Stomach (tissue), 9 donors: ENCODE data around the gene NR2F6. TPM values are rescaled to one million over a fixed set of nuclear protein-coding genes. Genes with fewer than 3 reads are reported as not detected.

Experiments
- DNase-seq, 2 donors: peaks; one replicate each; pipeline versions ENCODE4 v3.0.0 to v3.0.0-alpha.2; 2013 to 2019
- H3K27ac ChIP-seq, 5 donors: fragments of 200-600 bp in 4 of 5; sonication (generic) in 4 of 5; one replicate each; pipeline ENCODE4 v1.5.1; 2013 to 2019; ENCODE audit warnings: mild to moderate bottlenecking in 1 of 5, moderate library complexity in 1 of 5
- H3K27me3 ChIP-seq, 3 donors: fragments of 200-600 bp; sonication (generic); one replicate each; pipeline ENCODE4 v1.5.1; 2017 to 2019; ENCODE audit warnings: mixed run types in 1 of 3
- H3K36me3 ChIP-seq, 4 donors: fragments of 200-600 bp; sonication (generic); 1 replicate in 3 of 4; 2 replicates in 1 of 4; pipeline ENCODE4 v1.5.1; 2016 to 2019
- H3K4me1 ChIP-seq, 4 donors: fragments of 200-600 bp; sonication (generic); one replicate each; pipeline ENCODE4 v1.5.1; 2016 to 2019
- H3K4me3 ChIP-seq, 4 donors: fragments of 200-600 bp; sonication (generic) in 3 of 4; one replicate each; pipeline ENCODE4 v1.5.1; 2016 to 2019; ENCODE audit warnings: mild to moderate bottlenecking in 1 of 4
- H3K9me3 ChIP-seq, 4 donors: fragments of 200-600 bp; sonication (generic); one replicate each; pipeline ENCODE4 v1.5.1; 2016 to 2019
- EP300 ChIP-seq: sonication (generic); formaldehyde crosslinking; IDR thresholded peaks from one replicate; pipeline ENCODE4 v1.6.1; 2017; ENCODE audit warnings: antibody characterized with exemption
- POLR2A ChIP-seq, 4 donors: fragments of 450-650 bp; IDR thresholded peaks; one replicate each; pipeline ENCODE4 v1.6.1; 2016; ENCODE audit warnings: antibody characterized with exemption in 4 of 4, control low read depth in 2 of 4, mild to moderate bottlenecking in 1 of 4, moderate library complexity in 1 of 4
- POLR2AphosphoS5 ChIP-seq, 3 donors: sonication (generic); formaldehyde crosslinking; IDR thresholded peaks; one replicate each; pipeline ENCODE4 v1.6.1; 2016; ENCODE audit warnings: antibody characterized with exemption in 3 of 3
- WGBS, 5 donors: extraction: QIAGEN DNeasy Blood & Tissue Kit in 3 of 5; methylation state at CpG; one replicate each; pipeline versions ENCODE4 v1.1.5 to v1.1.7; 2013 to 2018; 5-methylcytosine and 5-hydroxymethylcytosine counted together
- intact Hi-C: fragments of 100-400 bp; cut with DNase I; formaldehyde crosslinking; loops from one replicate; pipeline ENCODE4 v1.15.1; 2023; ENCODE audit warnings: low total_unique reads
- polyA plus RNA-seq, 3 donors: library from polyadenylated mRNA; stranded (reverse); fragments of 200-250 nt; gene quantifications; one replicate each; pipeline ENCODE4 v1.2.3, GENCODE V29; 2013
- total RNA-seq, 5 donors: library from RNA; depleted of rRNA; stranded (reverse); fragments of >200 nt; gene quantifications; one replicate each; pipeline versions ENCODE4 v1.1.0 to v1.2.3, GENCODE V29; 2014 to 2016
- TF ChIP-seq, protein P1 (sequence below), 7 experiments: fragments of 450-650 bp in 4 of 7; fragments of 200-600 bp in 3 of 7; sonication (generic) in 3 of 7; IDR thresholded peaks; one replicate each; pipeline ENCODE4 v1.5.1; 2016 to 2019; ENCODE audit warnings: antibody characterized with exemption in 7 of 7, control low read depth in 2 of 7, mild to moderate bottlenecking in 1 of 7
- donor health status: healthy with polysubstance abuse.
- donor health status: Bipolar disorder and iron deficiency.
- donor health status: healthy.

NR2F6 gene
- total and polyA plus RNA-seq, 8 donors = 34.4 to 641 (median 46.1) TPM

DNA sequence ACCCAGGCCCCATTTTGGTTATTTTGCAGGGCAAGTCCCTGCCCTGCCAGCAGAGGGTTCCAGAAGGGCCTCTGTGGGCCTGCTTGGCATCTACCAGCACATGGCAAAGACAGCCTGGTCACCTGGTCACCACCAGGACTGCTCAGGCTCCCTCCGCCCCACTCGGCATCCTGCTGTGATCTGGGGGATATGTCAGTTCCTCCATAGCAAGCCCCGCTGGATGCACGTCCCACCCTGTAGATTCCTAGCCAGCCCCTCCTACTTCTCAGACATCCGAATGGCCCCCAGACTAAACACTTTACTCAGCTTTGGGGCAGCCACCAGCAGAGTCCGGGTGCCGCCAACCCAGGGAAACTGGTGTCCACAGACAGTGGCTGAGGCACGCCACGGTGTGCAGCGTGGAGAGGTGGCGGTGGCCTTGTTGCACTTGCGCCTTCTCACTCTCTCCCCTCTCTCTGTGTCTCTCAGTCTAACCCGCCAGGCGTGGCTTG, 62.4 kb downstream of the NR2F6 start:
- 78 to 90% (median 82%) methylated on average over 14 of the region's 14 CpGs for WGBS, 5 donors
- Histone ChIP-seq H3K4me1 (peaks cover 0 to 6% (median 0%) of the 10 kb centered on the region in 4 donors), H3K9me3 (no peaks in the 10 kb centered on the region), H3K27me3 (no peaks in the 10 kb centered on the region), H3K36me3 (peaks cover 27 to 97% (median 91%) of the 10 kb centered on the region in 4 donors), H3K27ac (peak overlapping the region in 2 of 5 donors; percentile 38 to 49), H3K4me3 (no peak overlapping the region)
- intact Hi-C loops = no loop called here
- TF ChIP-seq POLR2A (IDR thresholded peaks at IDR 0.05) (no peak), POLR2AphosphoS5 (IDR thresholded peaks at IDR 0.05) (no peak), EP300 (no peak)
- TF ChIP-seq, protein P1, sequence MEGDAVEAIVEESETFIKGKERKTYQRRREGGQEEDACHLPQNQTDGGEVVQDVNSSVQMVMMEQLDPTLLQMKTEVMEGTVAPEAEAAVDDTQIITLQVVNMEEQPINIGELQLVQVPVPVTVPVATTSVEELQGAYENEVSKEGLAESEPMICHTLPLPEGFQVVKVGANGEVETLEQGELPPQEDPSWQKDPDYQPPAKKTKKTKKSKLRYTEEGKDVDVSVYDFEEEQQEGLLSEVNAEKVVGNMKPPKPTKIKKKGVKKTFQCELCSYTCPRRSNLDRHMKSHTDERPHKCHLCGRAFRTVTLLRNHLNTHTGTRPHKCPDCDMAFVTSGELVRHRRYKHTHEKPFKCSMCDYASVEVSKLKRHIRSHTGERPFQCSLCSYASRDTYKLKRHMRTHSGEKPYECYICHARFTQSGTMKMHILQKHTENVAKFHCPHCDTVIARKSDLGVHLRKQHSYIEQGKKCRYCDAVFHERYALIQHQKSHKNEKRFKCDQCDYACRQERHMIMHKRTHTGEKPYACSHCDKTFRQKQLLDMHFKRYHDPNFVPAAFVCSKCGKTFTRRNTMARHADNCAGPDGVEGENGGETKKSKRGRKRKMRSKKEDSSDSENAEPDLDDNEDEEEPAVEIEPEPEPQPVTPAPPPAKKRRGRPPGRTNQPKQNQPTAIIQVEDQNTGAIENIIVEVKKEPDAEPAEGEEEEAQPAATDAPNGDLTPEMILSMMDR (IDR thresholded peaks at IDR 0.05) = no peak
- DNase-seq = no peak

Other genes with a start within 250 kb of the NR2F6 start
- gene CPAMD8, start 219.1 kb downstream of the NR2F6 start, total RNA-seq = 100 to 1,000 TPM in 1 of 5 donors, 10 to 100 TPM in 3, under 1 TPM in 1; 0.43 to 221 (median 13.2) TPM
- gene CPAMD8, start 219.1 kb downstream of the NR2F6 start, polyA plus RNA-seq = 1 to 10 TPM; 2.1 to 6.6 (median 2.3) TPM
- 10 to 100 TPM in 1 of 5 donors, 1 to 10 TPM in 3, under 1 TPM in 1; 0.45 to 27.2 (median 8.3) TPM for gene HAUS8, start 170.5 kb downstream of the NR2F6 start, total RNA-seq
- 10 to 100 TPM in 1 of 3 donors, 1 to 10 TPM in 2; 9.2 to 11.9 (median 9.4) TPM for gene HAUS8, start 170.5 kb downstream of the NR2F6 start, polyA plus RNA-seq
- 100 to 1,000 TPM in 3 of 5 donors, 10 to 100 TPM in 2; 43.0 to 265 (median 156) TPM for gene MYO9B, start 170.1 kb downstream of the NR2F6 start, total RNA-seq
- 10 to 100 TPM; 30.2 to 35.6 (median 30.6) TPM for gene MYO9B, start 170.1 kb downstream of the NR2F6 start, polyA plus RNA-seq
- gene USE1, start 30.6 kb downstream of the NR2F6 start, total RNA-seq = 100 to 1,000 TPM in 1 of 5 donors, 10 to 100 TPM in 3, not detected in 1; 16.2 to 113 (median 22.1) TPM
- 10 to 100 TPM; 55.3 to 68.6 (median 64.9) TPM for gene USE1, start 30.6 kb downstream of the NR2F6 start, polyA plus RNA-seq
- 10 to 100 TPM in 1 of 5 donors, 1 to 10 TPM in 4; 4.7 to 13.0 (median 8.3) TPM for gene OCEL1, start 19.7 kb downstream of the NR2F6 start, total RNA-seq
- 10 to 100 TPM; 25.9 to 43.2 (median 39.7) TPM for gene OCEL1, start 19.7 kb downstream of the NR2F6 start, polyA plus RNA-seq
- 1 to 10 TPM in 3 of 5 donors, not detected in 2; 3.3 to 7.7 (median 4.5) TPM for gene USHBP1, start 18.8 kb upstream of the NR2F6 start, total RNA-seq
- 1 to 10 TPM; 2.1 to 4.1 (median 3.5) TPM for gene USHBP1, start 18.8 kb upstream of the NR2F6 start, polyA plus RNA-seq
- gene BABAM1, start 21.5 kb upstream of the NR2F6 start, total RNA-seq = 100 to 1,000 TPM in 2 of 5 donors, 10 to 100 TPM in 3; 26.2 to 146 (median 59.7) TPM
- 10 to 100 TPM; 66.3 to 87.1 (median 79.9) TPM for gene BABAM1, start 21.5 kb upstream of the NR2F6 start, polyA plus RNA-seq
- under 1 TPM in 1 of 5 donors, not detected in 4; 0.18 TPM for gene ANKLE1, start 36.0 kb upstream of the NR2F6 start, total RNA-seq
- gene ANKLE1, start 36.0 kb upstream of the NR2F6 start, polyA plus RNA-seq = under 1 TPM in 1 of 3 donors, not detected in 2; 0.63 TPM
- 10 to 100 TPM in 3 of 5 donors, 1 to 10 TPM in 2; 4.9 to 28.1 (median 15.2) TPM for gene ABHD8, start 57.5 kb upstream of the NR2F6 start, total RNA-seq
- 10 to 100 TPM in 1 of 3 donors, 1 to 10 TPM in 2; 8.0 to 12.0 (median 9.8) TPM for gene ABHD8, start 57.5 kb upstream of the NR2F6 start, polyA plus RNA-seq
- gene MRPL34, start 60.0 kb upstream of the NR2F6 start, total RNA-seq = 100 to 1,000 TPM in 3 of 5 donors, 10 to 100 TPM in 1, 1 to 10 TPM in 1; 6.6 to 167 (median 142) TPM
- 100 to 1,000 TPM; 161 to 200 (median 192) TPM for gene MRPL34, start 60.0 kb upstream of the NR2F6 start, polyA plus RNA-seq
- gene DDA1, start 63.6 kb upstream of the NR2F6 start, total RNA-seq = 10 to 100 TPM in 4 of 5 donors, 1 to 10 TPM in 1; 2.2 to 56.0 (median 21.4) TPM
- 10 to 100 TPM; 30.8 to 63.7 (median 48.1) TPM for gene DDA1, start 63.6 kb upstream of the NR2F6 start, polyA plus RNA-seq
- gene ANO8, start 88.9 kb upstream of the NR2F6 start, total RNA-seq = 10 to 100 TPM in 4 of 5 donors, 1 to 10 TPM in 1; 2.9 to 37.9 (median 23.0) TPM
- 1 to 10 TPM; 1.1 to 5.1 (median 3.6) TPM for gene ANO8, start 88.9 kb upstream of the NR2F6 start, polyA plus RNA-seq
- 10 to 100 TPM; 17.1 to 93.9 (median 68.7) TPM for gene GTPBP3, start 91.6 kb upstream of the NR2F6 start, total RNA-seq
- gene GTPBP3, start 91.6 kb upstream of the NR2F6 start, polyA plus RNA-seq = 10 to 100 TPM; 11.2 to 11.8 (median 11.4) TPM
- 10 to 100 TPM in 4 of 5 donors, 1 to 10 TPM in 1; 5.8 to 62.2 (median 25.0) TPM for gene PLVAP, start 131.4 kb upstream of the NR2F6 start, total RNA-seq
- 10 to 100 TPM; 34.5 to 95.1 (median 48.6) TPM for gene PLVAP, start 131.4 kb upstream of the NR2F6 start, polyA plus RNA-seq
- gene CCDC194, start 148.3 kb upstream of the NR2F6 start, total RNA-seq = not detected
- gene CCDC194, start 148.3 kb upstream of the NR2F6 start, polyA plus RNA-seq = not detected
- 100 to 1,000 TPM in 2 of 5 donors, 10 to 100 TPM in 2, 1 to 10 TPM in 1; 6.4 to 182 (median 38.4) TPM for gene BST2, start 159.7 kb upstream of the NR2F6 start, total RNA-seq
- gene BST2, start 159.7 kb upstream of the NR2F6 start, polyA plus RNA-seq = 10 to 100 TPM; 34.4 to 68.0 (median 59.1) TPM
- 10 to 100 TPM in 4 of 5 donors, 1 to 10 TPM in 1; 9.9 to 76.3 (median 44.0) TPM for gene MVB12A, start 174.1 kb upstream of the NR2F6 start, total RNA-seq
- gene MVB12A, start 174.1 kb upstream of the NR2F6 start, polyA plus RNA-seq = 10 to 100 TPM; 63.7 to 67.0 (median 66.0) TPM
- not detected for gene TMEM221, start 202.7 kb upstream of the NR2F6 start, total RNA-seq
- under 1 TPM in 1 of 3 donors, not detected in 2; 0.20 TPM for gene TMEM221, start 202.7 kb upstream of the NR2F6 start, polyA plus RNA-seq
- gene NXNL1, start 215.0 kb upstream of the NR2F6 start, total RNA-seq = under 1 TPM in 1 of 5 donors, not detected in 4; 0.92 TPM
- not detected for gene NXNL1, start 215.0 kb upstream of the NR2F6 start, polyA plus RNA-seq
- gene SLC27A1, start 224.6 kb upstream of the NR2F6 start, total RNA-seq = 100 to 1,000 TPM in 1 of 5 donors, 10 to 100 TPM in 3, 1 to 10 TPM in 1; 5.5 to 116 (median 43.8) TPM
- 10 to 100 TPM in 1 of 3 donors, 1 to 10 TPM in 2; 4.0 to 12.7 (median 9.0) TPM for gene SLC27A1, start 224.6 kb upstream of the NR2F6 start, polyA plus RNA-seq